Panc1 (cell line): ENCODE results near the gene POU6F1. TPM values are rescaled to one million over a fixed set of nuclear protein-coding genes. Genes with fewer than 3 reads are reported as not detected.

ENCODE experiments used
- ATAC-seq: fragments of 200-7000 bp; cut with Tn5 transposase; 2 replicates; pipeline ENCODE4 v1.9.1; 2020; ENCODE audit warnings: mild to moderate bottlenecking, moderate library complexity
- BruUV-seq: library from RNA; stranded (reverse); fragments of 400-500 nt; replicated peaks from 2 replicates; lab custom pipeline; 2021; lab: Mats Ljungman, UMichigan
- CTCF ChIA-PET: fragments of 300-600 bp; sonication (Branson Sonifier 250); formaldehyde crosslinking; loops from one replicate; lab custom pipeline; 2022; ENCODE audit warnings: antibody characterized with exemption; lab: Charles Lee
- POLR2A ChIA-PET: fragments of 300-600 bp; sonication (Branson Sonifier 250); formaldehyde crosslinking; loops from one replicate; lab custom pipeline; 2022; ENCODE audit warnings: antibody characterized with exemption; lab: Charles Lee
- DNase-seq: peaks from one replicate; pipeline ENCODE4 v3.0.0-alpha.2; 2010; ENCODE audit warnings: low read depth, low spot score
- H3K27ac ChIP-seq: 2 replicates; pipeline ENCODE4 v1.5.1; 2011; ENCODE audit warnings: mild to moderate bottlenecking, low read length, inconsistent platforms
- H3K27me3 ChIP-seq: fragments of 200-500 bp; sonication (Bioruptor generic); 2 replicates; pipeline ENCODE4 v1.6.0; 2014; ENCODE audit warnings: low read length, inconsistent platforms; ENCODE audit not compliant: control insufficient read depth, insufficient read depth
- H3K36me3 ChIP-seq: fragments of 200-500 bp; sonication (Bioruptor generic); 2 replicates; pipeline ENCODE4 v1.5.1; 2014; ENCODE audit warnings: inconsistent platforms, mild to moderate bottlenecking, low read length, moderate library complexity; ENCODE audit not compliant: control insufficient read depth, insufficient read depth
- H3K4me1 ChIP-seq: 2 replicates; pipeline ENCODE4 v1.5.1; 2011; ENCODE audit warnings: inconsistent platforms, mild to moderate bottlenecking, low read length, moderate library complexity; ENCODE audit not compliant: control insufficient read depth, insufficient read depth
- H3K4me3 ChIP-seq, 2 experiments: 2 replicates each; pipeline ENCODE4 v1.5.1; 2011 to 2012; ENCODE audit warnings: low read depth in 2 of 2, low read length in 2 of 2, mild to moderate bottlenecking in 2 of 2, inconsistent platforms in 1 of 2, moderate library complexity in 1 of 2
- H3K9me3 ChIP-seq: fragments of 200-500 bp; sonication (Bioruptor generic); 2 replicates; pipeline ENCODE4 v1.5.1; 2014; ENCODE audit warnings: low read depth, mild to moderate bottlenecking, inconsistent platforms, low read length, moderate library complexity; ENCODE audit not compliant: control insufficient read depth, insufficient read depth
- POLR2AphosphoS5 ChIP-seq: IDR thresholded peaks from 2 replicates; pipeline ENCODE4 v1.6.1; 2012; ENCODE audit warnings: mild to moderate bottlenecking, low read depth, low read length, moderate library complexity
- REST ChIP-seq, 2 experiments: IDR thresholded peaks; 2 replicates each; pipeline ENCODE4 v1.6.1; 2011 to 2012; ENCODE audit warnings: low read depth in 2 of 2, control low read depth in 1 of 2, low read length in 1 of 2, mild to moderate bottlenecking in 1 of 2, moderate library complexity in 1 of 2; ENCODE audit not compliant: insufficient read depth in 1 of 2
- SIN3A ChIP-seq: IDR thresholded peaks from 2 replicates; pipeline ENCODE4 v1.6.1; 2012; ENCODE audit warnings: low read depth, mild to moderate bottlenecking, low read length, moderate library complexity, borderline replicate concordance; ENCODE audit not compliant: insufficient read depth
- TCF7L2 ChIP-seq: IDR thresholded peaks from 2 replicates; pipeline ENCODE4 v1.6.1; 2011; ENCODE audit warnings: mild to moderate bottlenecking, low read depth, low read length, inconsistent platforms
- in situ Hi-C: cut with HindIII; loops from 2 replicates; pipeline ENCODE4 v1.10.0; 2016; ENCODE audit warnings: low sequenced_read_pairs, low pct_unique_long_range_greater_than_20kb
- intact Hi-C: fragments of 100-400 bp; cut with micrococcal nuclease; formaldehyde crosslinking; loops from one replicate; pipeline ENCODE4 v1.10.0; 2022; ENCODE audit not compliant: unreplicated experiment
- total RNA-seq: library from RNA; stranded (reverse); gene quantifications from one replicate; pipeline ENCODE4 v1.2.1, GENCODE V29; 2021; ENCODE audit not compliant: unreplicated experiment
- TF ChIP-seq, protein P1 (sequence below): fragments of 450-650 bp; IDR thresholded peaks from 2 replicates; pipeline ENCODE4 v1.5.1; 2017; ENCODE audit warnings: mild to moderate bottlenecking

The POU6F1 gene
- total RNA-seq, 1 experiment from 2014 or later: 3.1 TPM

DNA sequence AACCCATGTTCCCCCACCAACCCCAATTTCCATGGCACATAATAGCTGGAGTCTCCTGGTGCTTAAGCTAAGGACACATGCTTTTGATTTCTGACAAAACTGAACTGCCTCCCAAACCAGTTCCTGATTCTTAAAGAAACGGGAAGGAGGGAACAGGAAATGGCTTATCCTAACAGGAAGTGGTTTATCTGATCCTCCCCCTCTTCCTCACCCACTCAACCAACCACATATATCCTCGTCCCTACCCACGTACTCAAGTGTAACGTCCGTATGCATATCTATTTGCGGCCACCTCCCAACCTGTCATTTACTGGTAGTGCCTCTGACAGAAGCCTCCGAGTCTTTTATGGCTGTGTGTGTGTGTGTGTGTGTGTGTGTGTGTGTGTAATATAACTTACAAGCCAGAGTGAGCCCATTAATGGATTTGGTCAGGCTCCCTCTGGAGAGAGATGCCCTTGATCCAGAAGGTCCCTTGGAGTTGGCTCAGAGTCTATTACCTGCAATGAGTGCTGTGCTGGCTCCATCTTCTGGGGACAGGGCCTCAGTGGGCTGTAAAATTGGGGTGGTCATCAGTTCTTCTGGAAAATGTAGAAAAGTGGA is 28.5 kb upstream of the POU6F1 start:
- Histone ChIP-seq H3K27me3 (no peaks in the 10 kb centered on the region), H3K4me1 (no peaks in the 10 kb centered on the region), H3K9me3 (no peaks in the 10 kb centered on the region), H3K36me3 (peaks cover 19% of the 10 kb centered on the region), H3K27ac (no peak overlapping the region), H3K4me3 (no peak overlapping the region)
- ChIA-PET CTCF (no interaction called here), POLR2A (no interaction called here)
- ATAC-seq (no peak), DNase-seq (no peak)
- BruUV-seq: no TSS peak
- intact Hi-C loops (no loop called here), in situ Hi-C loops (no loop called here)
- no peak for TF ChIP-seq TCF7L2
- no peak for TF ChIP-seq POLR2AphosphoS5
- TF ChIP-seq SIN3A: no peak
- TF ChIP-seq REST (IDR thresholded peaks at IDR 0.05; ENCODE audit: insufficient read depth in 1 of 2, low read depth in 2 of 2, low read length in 1 of 2): no peak
- TF ChIP-seq, protein P1, sequence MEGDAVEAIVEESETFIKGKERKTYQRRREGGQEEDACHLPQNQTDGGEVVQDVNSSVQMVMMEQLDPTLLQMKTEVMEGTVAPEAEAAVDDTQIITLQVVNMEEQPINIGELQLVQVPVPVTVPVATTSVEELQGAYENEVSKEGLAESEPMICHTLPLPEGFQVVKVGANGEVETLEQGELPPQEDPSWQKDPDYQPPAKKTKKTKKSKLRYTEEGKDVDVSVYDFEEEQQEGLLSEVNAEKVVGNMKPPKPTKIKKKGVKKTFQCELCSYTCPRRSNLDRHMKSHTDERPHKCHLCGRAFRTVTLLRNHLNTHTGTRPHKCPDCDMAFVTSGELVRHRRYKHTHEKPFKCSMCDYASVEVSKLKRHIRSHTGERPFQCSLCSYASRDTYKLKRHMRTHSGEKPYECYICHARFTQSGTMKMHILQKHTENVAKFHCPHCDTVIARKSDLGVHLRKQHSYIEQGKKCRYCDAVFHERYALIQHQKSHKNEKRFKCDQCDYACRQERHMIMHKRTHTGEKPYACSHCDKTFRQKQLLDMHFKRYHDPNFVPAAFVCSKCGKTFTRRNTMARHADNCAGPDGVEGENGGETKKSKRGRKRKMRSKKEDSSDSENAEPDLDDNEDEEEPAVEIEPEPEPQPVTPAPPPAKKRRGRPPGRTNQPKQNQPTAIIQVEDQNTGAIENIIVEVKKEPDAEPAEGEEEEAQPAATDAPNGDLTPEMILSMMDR: no peak; the same call in 1 of the 2 replicates

- DNase-seq (no peak), ATAC-seq (peak; percentile 36; the same call in 1 of the 2 replicates)
- H3K27ac ChIP-seq: no peak overlapping the region
- no peaks in the 10 kb centered on the region for H3K9me3 ChIP-seq
- peaks cover 26% of the 10 kb centered on the region for H3K36me3 ChIP-seq
- TF ChIP-seq SIN3A (no peak), TCF7L2 (no peak), POLR2AphosphoS5 (no peak), REST (IDR thresholded peaks at IDR 0.05; ENCODE audit: insufficient read depth in 1 of 2, low read depth in 2 of 2, low read length in 1 of 2) (no peak)
- TF ChIP-seq, protein P1: no peak
- H3K4me1 ChIP-seq: no peaks in the 10 kb centered on the region
- no peaks in the 10 kb centered on the region for H3K27me3 ChIP-seq
- in situ Hi-C loops: no loop called here
- ChIA-PET CTCF (no interaction called here), POLR2A (no interaction called here)
- H3K4me3 ChIP-seq: no peak overlapping the region
- intact Hi-C loops: no loop called here
- BruUV-seq: no TSS peak
These were observed 27.8 kb upstream of the POU6F1 start for GRCh38 chr12:51245476-51246253.
